Kidney (tissue), 14 donors: ENCODE results near the gene NEK7. TPM values are rescaled to one million over a fixed set of nuclear protein-coding genes. Genes with fewer than 3 reads are reported as not detected.

ENCODE experiments used
- DNase-seq, 5 donors: peaks; one replicate each; pipeline ENCODE4 v3.0.0-alpha.2; 2013 to 2020
- FAIRE-seq: peaks from 2 replicates; lab custom pipeline; 2012; peaks lifted over from hg19 to GRCh38; lab: Jason Lieb, UNC
- H3K27ac ChIP-seq, 2 donors: one replicate each; pipeline ENCODE4 v1.7.0; 2013; ENCODE audit warnings: low read depth in 2 of 2, low read length in 2 of 2, inconsistent platforms in 1 of 2
- H3K27me3 ChIP-seq: one replicate; pipeline ENCODE4 v1.7.1; 2013; ENCODE audit warnings: low read length, inconsistent platforms; ENCODE audit not compliant: control insufficient read depth, insufficient read depth
- H3K36me3 ChIP-seq, 3 donors: one replicate each; pipeline versions ENCODE4 v1.7.0 to v1.7.1; 2013; ENCODE audit warnings: low read length in 3 of 3, control low read depth in 1 of 3, inconsistent platforms in 1 of 3; ENCODE audit not compliant: insufficient read depth in 3 of 3, control insufficient read depth in 2 of 3
- H3K4me1 ChIP-seq, 3 donors: one replicate each; pipeline versions ENCODE4 v1.7.0 to v1.7.1; 2013; ENCODE audit warnings: low read length in 3 of 3, inconsistent platforms in 1 of 3, low read depth in 1 of 3; ENCODE audit not compliant: control insufficient read depth in 2 of 3, insufficient read depth in 2 of 3
- H3K4me3 ChIP-seq, 3 donors: one replicate each; pipeline versions ENCODE4 v1.7.0 to v1.8.1; 2013; ENCODE audit warnings: low read length in 3 of 3, control low read depth in 1 of 3, inconsistent platforms in 1 of 3
- H3K9ac ChIP-seq, 3 donors: one replicate each; pipeline versions ENCODE4 v1.7.0 to v1.7.1; 2013; ENCODE audit warnings: low read length in 3 of 3, control low read depth in 1 of 3, inconsistent platforms in 1 of 3
- H3K9me3 ChIP-seq, 3 donors: one replicate each; pipeline versions ENCODE4 v1.7.0 to v1.7.1; 2013; ENCODE audit warnings: low read length in 3 of 3, control low read depth in 1 of 3, inconsistent platforms in 1 of 3; ENCODE audit not compliant: control insufficient read depth in 2 of 3, insufficient read depth in 1 of 3
- intact Hi-C: fragments of 100-400 bp; cut with DNase I; formaldehyde crosslinking; loops from one replicate; pipeline ENCODE4 v1.11.1; 2022
- polyA plus RNA-seq: library from polyadenylated mRNA; stranded (reverse); fragments of 350-450 nt; fragmentation: Illumina TruSeq; extraction: RNeasy Lipid Tissue Mini Kit (QIAGEN cat#74804); gene quantifications from one replicate; pipeline ENCODE4 v1.2.3, GENCODE V29; 2014; ENCODE audit warnings: low read depth, low replicate concordance; ENCODE audit not compliant: insufficient read depth
- total RNA-seq: library from RNA; stranded (reverse); fragmentation: NEBNext Ultra II Directional; extraction: Animal tissue kit (Norgen Biotek cat#: 25700); gene quantifications from one replicate; pipeline ENCODE4 v1.2.1, GENCODE V29; 2021
- TF ChIP-seq, protein P1 (sequence below): IDR thresholded peaks from 3 replicates; pipeline ENCODE4 v1.5.1; 2012; ENCODE audit warnings: mild to moderate bottlenecking, moderate library complexity, borderline replicate concordance; ENCODE audit not compliant: insufficient read depth; ENCODE audit errors: extremely low read depth
- donor health status: control.
- donor health status: control.
- donor health status: control.
- donor health status: control.
- donor health status: control.
- donor health status: DM: yes; HTN: yes; CAD: no.
- donor health status: Normal renal cell carcinoma (clear cell type).

The NEK7 gene
- total and polyA plus RNA-seq, 2 donors from 2014 or later = 17.3 to 65.5 TPM

DNA sequence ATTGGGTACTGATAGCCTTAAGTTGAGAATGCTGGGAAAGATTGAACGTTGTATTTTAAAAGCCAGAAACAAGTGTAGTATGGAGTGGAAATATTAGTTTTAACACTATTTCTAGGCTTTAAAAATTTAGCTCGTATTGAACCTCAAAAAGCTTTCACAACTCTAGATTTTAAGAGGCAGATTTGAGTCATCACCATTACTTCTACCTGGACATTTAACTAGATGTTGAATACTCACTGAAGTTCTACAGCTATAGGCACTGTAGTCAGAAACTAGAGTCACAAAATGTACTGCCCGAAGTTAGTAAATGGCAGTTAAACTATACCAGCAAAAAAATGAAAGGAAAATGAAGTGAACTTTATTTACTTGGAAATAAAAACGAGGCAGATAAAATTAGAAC is 96.5 kb downstream of the NEK7 start:
- no peaks in the 10 kb centered on the region for H3K36me3 ChIP-seq
- H3K27ac ChIP-seq = no peak overlapping the region
- no peak for FAIRE-seq
- no peak overlapping the region for H3K9ac ChIP-seq
- no peaks in the 10 kb centered on the region for H3K27me3 ChIP-seq
- TF ChIP-seq, protein P1, sequence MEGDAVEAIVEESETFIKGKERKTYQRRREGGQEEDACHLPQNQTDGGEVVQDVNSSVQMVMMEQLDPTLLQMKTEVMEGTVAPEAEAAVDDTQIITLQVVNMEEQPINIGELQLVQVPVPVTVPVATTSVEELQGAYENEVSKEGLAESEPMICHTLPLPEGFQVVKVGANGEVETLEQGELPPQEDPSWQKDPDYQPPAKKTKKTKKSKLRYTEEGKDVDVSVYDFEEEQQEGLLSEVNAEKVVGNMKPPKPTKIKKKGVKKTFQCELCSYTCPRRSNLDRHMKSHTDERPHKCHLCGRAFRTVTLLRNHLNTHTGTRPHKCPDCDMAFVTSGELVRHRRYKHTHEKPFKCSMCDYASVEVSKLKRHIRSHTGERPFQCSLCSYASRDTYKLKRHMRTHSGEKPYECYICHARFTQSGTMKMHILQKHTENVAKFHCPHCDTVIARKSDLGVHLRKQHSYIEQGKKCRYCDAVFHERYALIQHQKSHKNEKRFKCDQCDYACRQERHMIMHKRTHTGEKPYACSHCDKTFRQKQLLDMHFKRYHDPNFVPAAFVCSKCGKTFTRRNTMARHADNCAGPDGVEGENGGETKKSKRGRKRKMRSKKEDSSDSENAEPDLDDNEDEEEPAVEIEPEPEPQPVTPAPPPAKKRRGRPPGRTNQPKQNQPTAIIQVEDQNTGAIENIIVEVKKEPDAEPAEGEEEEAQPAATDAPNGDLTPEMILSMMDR = no peak
- no peaks in the 10 kb centered on the region for H3K4me1 ChIP-seq
- no peaks in the 10 kb centered on the region for H3K9me3 ChIP-seq
- no peak for DNase-seq
- H3K4me3 ChIP-seq = no peak overlapping the region
- intact Hi-C loops = loop anchor here (10.0 kb wide), 1 partner anchor 88 kb away; no protein-coding TSS in a partner anchor

DNA sequence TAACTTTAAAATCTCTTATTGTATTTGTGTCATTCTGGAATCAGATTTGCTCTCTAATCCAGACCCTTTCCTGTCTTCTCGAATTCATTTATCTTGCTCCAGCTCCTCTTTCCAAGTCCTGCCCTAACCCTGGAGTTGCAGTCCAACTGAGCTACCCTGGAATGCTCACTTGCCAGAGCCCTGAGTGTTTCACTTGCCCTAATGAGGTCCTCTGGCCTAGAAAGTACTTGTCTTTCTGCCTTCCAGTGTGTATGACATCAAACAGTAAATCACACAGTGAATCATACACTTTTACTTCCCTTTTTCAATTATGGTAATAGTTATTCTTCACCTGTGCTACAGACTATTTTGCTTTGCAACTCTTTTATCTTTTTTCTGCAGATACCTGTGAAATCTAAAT is 96.9 kb downstream of the NEK7 start:
- H3K4me3 ChIP-seq = no peak overlapping the region
- H3K27ac ChIP-seq = no peak overlapping the region
- no peaks in the 10 kb centered on the region for H3K27me3 ChIP-seq
- intact Hi-C loops = loop anchor here (10.0 kb wide), 1 partner anchor 89 kb away; no protein-coding TSS in a partner anchor
- H3K9me3 ChIP-seq = no peaks in the 10 kb centered on the region
- H3K9ac ChIP-seq = no peak overlapping the region
- no peaks in the 10 kb centered on the region for H3K36me3 ChIP-seq
- DNase-seq (no peak), FAIRE-seq (no peak)
- TF ChIP-seq, protein P1 = no peak
- no peaks in the 10 kb centered on the region for H3K4me1 ChIP-seq

DNA sequence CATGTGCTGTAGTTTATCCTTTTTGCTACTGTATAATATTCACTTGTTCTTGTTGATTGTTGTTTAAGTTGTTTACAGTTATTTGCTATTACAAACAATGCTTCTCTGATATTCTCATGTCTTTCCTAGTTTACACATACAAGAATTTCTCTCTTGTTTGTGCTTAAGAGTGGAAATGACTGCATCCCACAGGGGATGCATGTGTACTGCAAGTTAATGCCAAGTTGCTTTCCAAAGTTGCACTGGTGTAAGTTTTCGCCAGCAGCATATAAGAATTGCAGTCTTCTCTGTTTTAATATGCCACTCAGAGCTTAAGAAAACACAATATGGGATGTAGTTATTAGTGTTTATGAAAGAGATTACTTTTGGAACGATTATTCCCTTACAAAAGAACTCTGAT is 97.7 kb downstream of the NEK7 start:
- Histone ChIP-seq H3K9ac (no peak overlapping the region), H3K36me3 (no peaks in the 10 kb centered on the region), H3K27me3 (no peaks in the 10 kb centered on the region), H3K4me1 (no peaks in the 10 kb centered on the region), H3K27ac (no peak overlapping the region), H3K9me3 (no peaks in the 10 kb centered on the region), H3K4me3 (no peak overlapping the region)
- no peak for DNase-seq
- intact Hi-C loops = loop anchor here (10.0 kb wide), 1 partner anchor 90 kb away; no protein-coding TSS in a partner anchor
- TF ChIP-seq, protein P1 = peak; percentile 8
- FAIRE-seq = no peak

DNA sequence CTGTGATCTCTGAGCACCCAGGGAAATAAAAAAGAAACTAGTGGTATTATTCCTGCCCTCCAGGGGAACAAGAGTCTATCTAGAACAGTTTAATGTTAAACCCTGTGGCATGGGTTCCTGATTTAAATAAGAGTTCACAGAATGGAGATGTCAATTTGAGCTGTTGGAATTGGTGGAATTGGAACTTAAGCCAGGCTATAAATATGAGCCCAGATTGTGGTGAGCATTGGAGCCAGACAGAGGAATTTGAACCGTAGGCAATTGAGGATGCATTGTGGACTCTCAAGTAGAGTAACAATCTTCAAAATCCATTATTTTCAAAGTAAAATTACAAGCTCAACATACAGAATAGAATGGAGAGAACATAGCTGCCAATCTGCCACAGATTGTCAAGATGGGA is 98.2 kb downstream of the NEK7 start:
- Histone ChIP-seq H3K27me3 (no peaks in the 10 kb centered on the region), H3K27ac (no peak overlapping the region), H3K9ac (no peak overlapping the region), H3K9me3 (no peaks in the 10 kb centered on the region), H3K4me3 (no peak overlapping the region), H3K4me1 (no peaks in the 10 kb centered on the region), H3K36me3 (no peaks in the 10 kb centered on the region)
- intact Hi-C loops = loop anchor here (10.0 kb wide), 1 partner anchor 90 kb away; no protein-coding TSS in a partner anchor
- TF ChIP-seq, protein P1 = no peak
- FAIRE-seq (no peak), DNase-seq (no peak)
